SW480 (cell line): Measurements from ENCODE around the gene NEUROG2.

ENCODE experiments used
- DNase-seq: peaks from one replicate; pipeline ENCODE4 v3.0.0-alpha.2; 2016; ENCODE audit warnings: low spot score

NEUROG2 gene

GRCh38 chr4:112521123-112522023 is 5.4 kb upstream of the NEUROG2 start:
- DNase-seq: no peak

GRCh38 chr4:112520598-112521122 is 4.7 kb upstream of the NEUROG2 start:
- DNase-seq: no peak

GRCh38 chr4:112519689-112520597 is 4.0 kb upstream of the NEUROG2 start:
- no peak for DNase-seq

- no peak for DNase-seq
These were observed 2.7 kb upstream of the NEUROG2 start for GRCh38 chr4:112518675-112519074.

- no peak for DNase-seq
These were observed 1.9 kb upstream of the NEUROG2 start for GRCh38 chr4:112517911-112518310.

GRCh38 chr4:112517067-112517634 is 1.2 kb upstream of the NEUROG2 start:
- DNase-seq: no peak

GRCh38 chr4:112516471-112517066 is 589 bp upstream of the NEUROG2 start:
- no peak for DNase-seq

GRCh38 chr4:112515198-112516065 is 548 bp downstream of the NEUROG2 start:
- DNase-seq: peak; percentile 32

GRCh38 chr4:112514647-112515197 is 1.3 kb downstream of the NEUROG2 start:
- no peak for DNase-seq

GRCh38 chr4:112513971-112514646 is 1.9 kb downstream of the NEUROG2 start:
- DNase-seq: no peak

GRCh38 chr4:112511803-112512118 is 4.2 kb downstream of the NEUROG2 start:
- DNase-seq: no peak

- no peak for DNase-seq
These were observed 4.7 kb downstream of the NEUROG2 start for GRCh38 chr4:112511093-112511802.

- no peak for DNase-seq
These were observed 5.5 kb downstream of the NEUROG2 start for GRCh38 chr4:112510291-112511092.

- no peak for DNase-seq
These were observed 6.5 kb downstream of the NEUROG2 start for GRCh38 chr4:112509243-112510141.

- no peak for DNase-seq
These were observed 7.6 kb downstream of the NEUROG2 start for GRCh38 chr4:112508356-112508755.

GRCh38 chr4:112504807-112505206 is 11.2 kb downstream of the NEUROG2 start:
- no peak for DNase-seq

GRCh38 chr4:112502871-112503270 is 13.1 kb downstream of the NEUROG2 start:
- no peak for DNase-seq

GRCh38 chr4:112492321-112492720 is 23.7 kb downstream of the NEUROG2 start:
- DNase-seq: no peak
